GM18519 (cell line): ENCODE measurements around the gene ARHGAP21.
"Not testable (repeated sequence)": the region's sequence is repeated elsewhere in the genome, so short reads cannot be mapped to it uniquely, and the experiment has no call there.

Experiments used
- ATAC-seq: cut with Tn5 transposase; IDR thresholded peaks from one replicate; pipeline ENCODE4 v1.9.1; 2021; ENCODE audit warnings: mild to moderate bottlenecking, moderate library complexity; ENCODE audit not compliant: unreplicated experiment, low FRiP score

The ARHGAP21 gene

DNA sequence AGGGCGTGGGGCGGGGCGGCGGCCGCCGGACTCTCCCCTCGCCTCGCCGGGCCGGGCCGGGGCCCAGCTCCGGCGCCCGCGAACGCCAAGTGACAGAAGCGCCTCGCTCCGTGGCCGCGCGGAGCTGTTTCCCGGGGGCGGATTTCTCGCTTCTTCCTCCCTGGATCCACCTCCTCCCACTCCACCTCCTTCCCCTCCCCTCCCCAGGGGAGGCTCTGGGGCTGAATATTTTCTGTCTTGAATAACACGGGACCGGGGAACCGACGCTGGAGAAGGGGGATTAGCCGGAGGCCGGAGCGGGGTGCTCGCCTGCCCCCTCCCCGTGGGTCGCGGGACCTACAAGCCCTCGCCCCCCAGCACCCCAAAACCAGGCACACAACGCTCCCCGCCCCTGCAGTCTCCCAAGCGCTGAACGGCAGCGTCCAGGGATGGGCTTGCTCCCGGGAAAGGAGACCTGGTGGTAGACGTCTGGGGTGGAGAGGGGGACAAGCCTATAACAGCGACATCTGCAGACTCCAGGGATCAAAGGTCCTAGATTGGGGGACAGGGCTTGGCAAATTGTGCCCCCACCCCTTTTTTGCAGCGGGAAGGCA is at the start of gene ARHGAP21:
Gene ARHGAP21 (minus strand): TSS at position 100 of the 593 bp plus-strand sequence. CDS start 1,988 bp downstream, outside the sequence.
- ATAC-seq: no peak

DNA sequence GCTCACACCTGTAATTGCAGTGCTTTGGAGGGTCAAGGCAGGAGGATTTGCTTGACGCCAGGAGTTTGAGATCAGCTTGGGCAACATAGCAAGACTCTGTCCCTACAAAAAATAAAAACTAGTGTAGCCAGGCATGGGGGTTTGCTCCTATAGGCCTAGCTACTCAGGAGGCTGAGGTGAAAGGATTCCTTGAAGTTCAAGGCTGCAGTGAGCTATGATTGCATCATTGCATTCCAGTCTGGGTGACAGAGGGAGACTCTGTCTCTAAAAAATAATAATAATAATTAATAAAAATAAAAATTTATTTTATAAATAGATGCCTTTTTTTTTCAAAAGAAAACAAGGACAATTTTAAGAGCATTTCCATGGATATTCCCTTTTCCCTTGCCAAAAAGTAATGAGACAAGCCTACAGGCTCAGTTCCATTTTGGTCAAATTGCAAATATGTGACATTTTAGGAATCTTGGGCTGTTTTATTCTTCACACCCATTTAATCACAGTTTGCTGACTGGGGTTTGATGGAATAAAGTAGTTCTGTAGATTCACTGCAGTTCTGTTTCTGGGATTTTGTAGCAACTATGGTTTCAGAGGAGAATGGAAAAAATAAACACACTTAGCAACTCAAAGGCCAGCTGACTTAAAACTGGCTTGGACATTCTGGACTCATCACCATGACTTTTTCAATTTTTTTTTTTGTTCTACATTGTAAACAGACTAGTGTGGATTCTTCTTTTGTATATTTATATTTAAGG is 48.4 kb upstream of the ARHGAP21 start:
- ATAC-seq: no peak

DNA sequence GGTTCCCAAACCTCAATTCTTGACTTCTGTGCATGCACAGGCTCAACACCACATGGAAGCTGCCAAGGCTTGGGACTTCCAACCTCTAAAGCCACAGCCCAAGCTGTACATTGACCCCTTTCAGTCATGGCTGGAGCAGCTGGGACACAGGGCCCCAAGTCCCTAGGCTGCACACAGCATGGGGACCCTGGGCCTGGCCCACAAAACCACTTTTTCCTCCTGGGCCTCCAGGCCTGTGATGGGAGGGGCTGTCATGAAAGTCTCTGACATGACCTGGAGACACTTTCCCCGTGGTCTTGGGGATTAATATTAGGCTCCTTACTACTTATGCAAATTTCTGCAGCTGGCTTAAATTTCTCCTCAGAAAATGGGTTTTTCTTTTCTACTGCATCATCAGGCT is 41.3 kb upstream of the ARHGAP21 start:
- not testable (repeated sequence) for ATAC-seq

DNA sequence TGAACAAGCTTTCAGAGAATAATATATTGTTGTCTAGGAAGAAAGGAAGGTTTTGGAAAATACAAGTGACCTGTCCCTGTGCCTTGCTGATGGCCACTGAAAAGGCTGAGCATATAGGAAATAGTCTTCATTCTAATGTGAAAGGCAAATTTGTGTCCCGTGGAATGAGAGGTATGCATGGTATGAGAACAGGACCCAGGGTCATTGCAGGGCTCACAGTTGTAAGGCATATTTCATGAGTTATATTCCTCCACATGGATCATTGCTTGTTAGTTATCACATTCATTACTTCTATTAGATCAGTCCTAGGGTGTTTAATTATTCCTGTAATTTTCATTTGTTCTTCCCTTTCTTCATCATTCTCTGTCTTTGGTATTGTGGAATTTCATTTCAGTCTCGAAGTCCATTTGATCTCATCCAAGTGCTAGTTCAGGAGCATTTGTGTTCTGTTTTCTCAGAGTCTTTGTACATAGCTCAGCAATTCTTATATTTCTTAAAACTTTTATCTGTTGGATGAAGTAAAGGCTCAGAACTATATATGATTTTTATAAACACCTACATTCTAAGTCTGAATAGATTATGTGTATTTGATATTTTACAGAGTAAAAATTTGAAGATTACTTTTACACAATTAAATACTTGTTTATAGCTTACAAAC is 39.4 kb upstream of the ARHGAP21 start:
- ATAC-seq: no peak

DNA sequence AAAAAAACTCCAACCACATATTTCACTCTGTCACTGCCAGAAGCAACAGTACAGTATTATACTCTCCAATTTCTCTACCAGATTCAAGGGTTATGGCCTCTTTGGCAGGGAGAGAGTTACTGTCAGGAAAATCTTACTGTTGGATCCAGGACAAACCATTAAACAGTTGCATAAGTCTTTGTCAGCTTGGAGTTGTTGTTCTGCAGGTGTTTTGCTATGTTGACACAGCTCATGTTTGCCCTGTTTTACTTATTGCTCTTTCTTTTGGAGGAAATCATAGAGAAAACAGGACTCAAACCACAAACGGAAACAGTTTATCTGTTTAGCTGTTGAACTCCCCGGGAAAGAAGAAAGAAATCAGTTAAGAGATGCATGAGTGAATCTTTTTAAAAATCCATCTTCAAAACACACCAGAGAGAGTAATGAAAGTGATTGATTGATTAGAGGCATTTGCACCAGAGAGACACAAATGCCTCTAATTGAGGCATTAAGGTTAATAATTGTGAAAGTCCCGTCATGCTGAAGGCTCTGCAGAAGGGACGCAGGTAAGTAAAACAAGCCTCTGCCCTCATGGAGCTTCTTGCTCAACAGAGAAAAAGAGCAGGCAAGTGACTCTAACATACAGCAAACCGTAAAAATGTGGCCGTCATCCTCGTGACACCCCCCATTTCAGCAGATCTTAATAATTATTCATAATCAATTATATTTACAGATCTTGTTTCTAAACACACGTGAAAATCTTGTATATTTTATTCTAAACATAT is 38.7 kb upstream of the ARHGAP21 start:
- ATAC-seq: no peak

DNA sequence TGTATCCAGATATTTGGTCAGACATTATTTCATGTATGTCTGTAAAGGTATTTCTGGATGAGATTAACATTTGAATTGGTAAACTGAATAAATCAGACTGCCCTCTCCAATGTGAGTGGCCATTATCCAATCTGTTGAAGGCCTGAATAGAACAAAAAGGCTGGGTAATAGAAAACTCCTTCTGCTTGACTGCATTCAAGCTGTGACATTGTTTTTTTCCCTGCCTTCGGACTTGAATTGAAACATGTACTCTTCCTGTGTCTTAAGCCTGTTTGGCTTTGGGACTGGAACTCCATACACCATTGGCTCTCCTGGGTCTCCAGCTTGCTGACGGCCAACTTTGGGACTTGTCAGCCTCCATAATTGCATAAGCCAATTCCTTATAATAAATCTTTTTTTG is 36.0 kb upstream of the ARHGAP21 start:
- no peak for ATAC-seq

DNA sequence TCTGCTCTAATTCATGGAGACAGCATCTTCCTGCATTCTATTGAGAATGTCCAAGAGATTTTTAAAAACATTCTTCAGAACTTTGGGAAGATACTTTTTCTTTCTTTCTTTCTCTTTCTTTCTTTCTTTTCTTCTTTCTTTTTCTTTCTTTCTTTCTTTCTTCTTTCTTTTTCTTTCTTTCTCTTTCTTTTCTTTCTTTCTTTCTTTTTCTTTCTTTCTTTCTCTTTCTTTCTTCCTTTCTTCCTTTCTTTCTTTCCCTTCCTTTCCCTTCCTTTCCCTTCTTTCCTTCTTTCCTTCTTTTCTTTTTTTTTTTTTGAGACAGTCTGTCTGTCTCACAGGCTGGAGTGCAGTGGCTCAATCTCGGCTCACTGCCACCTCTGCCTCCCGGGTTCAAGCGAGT is 34.6 kb upstream of the ARHGAP21 start:
- ATAC-seq: not testable (repeated sequence)

DNA sequence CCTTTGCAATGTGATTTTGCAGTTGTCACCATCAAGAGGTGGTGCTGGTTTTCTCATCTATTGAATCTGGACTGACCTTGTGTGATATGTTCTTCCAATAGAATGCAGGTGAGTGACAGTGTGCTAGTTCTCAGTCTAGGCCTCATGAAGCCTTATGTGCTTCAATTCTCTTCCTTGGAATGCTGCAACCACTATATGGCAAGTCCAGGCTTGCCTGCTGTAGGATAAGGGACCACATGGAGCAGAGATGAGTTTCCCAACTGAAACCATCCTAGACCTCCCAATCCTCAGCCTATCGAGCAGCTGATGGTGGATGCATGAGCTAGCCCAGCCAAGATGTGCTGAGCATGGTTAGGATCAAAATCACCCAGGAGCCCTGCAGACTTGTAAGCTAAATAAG is 32.6 kb upstream of the ARHGAP21 start:
- no peak for ATAC-seq

DNA sequence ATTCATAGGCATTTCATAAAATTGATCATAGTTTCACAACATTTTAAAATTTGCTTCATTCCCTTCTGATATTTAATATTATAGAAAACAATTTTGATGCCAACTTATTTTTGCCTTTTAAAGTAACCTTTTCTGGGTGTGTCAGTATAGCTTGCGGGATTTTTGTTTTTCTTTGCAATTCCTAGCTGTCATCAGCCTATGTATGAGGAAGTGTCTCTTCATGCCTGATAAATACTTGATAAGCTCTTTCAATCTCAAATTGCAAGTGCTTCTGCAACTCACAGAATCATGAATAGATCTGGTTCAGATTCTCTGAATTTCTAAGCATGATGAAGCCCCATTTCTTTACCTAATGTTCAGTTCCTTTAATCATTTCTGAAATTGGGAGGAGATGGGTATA is 28.0 kb upstream of the ARHGAP21 start:
- ATAC-seq: no peak

DNA sequence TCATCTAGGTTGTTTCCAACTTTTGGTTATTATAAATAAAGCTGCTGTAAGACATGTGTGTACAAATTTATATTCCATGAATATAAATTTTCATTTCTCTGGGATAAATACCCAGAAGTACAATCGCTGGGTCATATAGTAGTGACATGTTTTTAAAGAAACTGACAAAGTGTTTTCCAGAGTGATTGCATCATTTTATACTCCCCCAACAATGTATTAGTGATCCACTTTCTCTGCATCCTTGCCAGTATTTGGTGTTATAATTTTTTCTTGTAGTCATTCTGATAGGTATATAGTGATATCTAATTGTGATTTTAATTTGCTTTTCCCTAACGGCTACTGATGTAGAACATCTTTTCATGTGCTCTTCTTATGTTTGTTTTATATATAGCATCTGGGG is 27.0 kb upstream of the ARHGAP21 start:
- no peak for ATAC-seq

DNA sequence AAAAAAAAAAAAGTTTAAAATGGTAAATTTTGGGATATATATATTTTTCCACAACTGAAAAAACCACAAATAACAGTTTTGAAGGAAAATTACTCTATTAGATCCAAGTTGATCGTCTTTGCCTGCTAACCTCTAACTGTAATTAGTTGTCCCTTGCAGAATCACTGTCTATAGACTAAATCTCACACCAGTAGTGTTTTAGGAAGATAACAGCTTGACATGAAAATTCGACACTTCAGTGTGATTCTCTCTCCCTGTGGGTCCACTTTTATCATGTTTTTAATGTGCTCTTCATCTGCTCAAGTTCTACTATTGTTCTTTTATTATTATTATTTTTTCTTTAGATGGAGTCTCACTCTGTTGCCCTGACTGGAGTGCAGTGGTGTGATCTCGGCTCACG is 24.5 kb upstream of the ARHGAP21 start:
- no peak for ATAC-seq

DNA sequence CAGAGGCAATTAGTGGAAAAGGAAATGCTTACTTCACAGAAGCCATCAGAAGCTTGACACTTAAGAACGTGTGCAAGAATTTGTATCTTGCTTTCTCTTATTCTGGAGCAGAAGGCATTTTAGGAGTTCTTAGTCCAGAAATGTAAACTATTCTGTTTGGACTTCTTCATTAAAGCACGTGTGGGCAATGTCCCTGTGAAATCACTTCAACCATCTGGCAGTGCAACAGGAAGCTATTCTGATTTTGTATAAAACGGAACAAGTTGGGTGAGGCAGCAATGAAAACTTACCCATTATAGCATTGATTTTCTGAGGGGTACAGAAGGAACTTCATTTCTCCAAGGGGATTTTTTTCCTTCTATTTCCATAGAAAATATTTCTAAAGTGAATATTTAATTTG is 21.3 kb upstream of the ARHGAP21 start:
- no peak for ATAC-seq

DNA sequence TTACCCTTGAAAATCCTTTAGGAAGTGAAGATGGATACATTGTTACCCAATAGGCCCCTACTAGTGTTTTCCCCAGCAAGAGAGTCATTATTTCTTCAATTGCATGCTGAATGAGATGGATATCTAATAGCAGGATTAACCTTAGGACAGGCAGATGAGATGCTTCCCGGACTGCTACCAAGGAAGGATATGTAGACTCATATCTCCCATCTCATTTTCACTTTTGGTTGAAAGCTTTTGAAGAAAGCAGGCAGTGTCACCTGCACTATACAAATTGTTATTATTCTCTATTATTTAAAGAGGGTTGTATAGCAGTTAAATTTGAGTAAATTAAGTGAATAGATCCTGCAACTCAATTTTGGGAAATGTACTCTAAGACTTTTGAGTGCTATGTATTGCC is 17.0 kb upstream of the ARHGAP21 start:
- ATAC-seq: no peak

DNA sequence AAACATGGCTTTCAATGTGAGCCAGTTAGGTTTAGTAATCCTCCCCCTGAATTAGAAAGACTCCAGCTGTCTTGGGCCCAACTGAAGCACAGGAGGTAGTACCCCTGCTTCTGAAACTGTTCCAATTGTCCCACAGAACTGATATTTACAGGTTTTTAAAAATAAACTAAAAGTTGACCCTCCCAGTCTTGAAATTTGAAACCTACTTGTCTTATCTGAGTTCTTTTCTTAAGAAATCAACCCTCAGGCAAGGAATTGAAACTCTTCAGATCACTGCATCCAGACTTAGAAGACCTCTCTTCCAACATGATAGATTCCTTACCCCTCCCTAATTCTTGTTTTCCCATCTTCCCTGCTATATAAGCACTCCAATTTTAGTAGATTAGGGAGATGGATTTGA is 13.3 kb upstream of the ARHGAP21 start:
- no peak for ATAC-seq

DNA sequence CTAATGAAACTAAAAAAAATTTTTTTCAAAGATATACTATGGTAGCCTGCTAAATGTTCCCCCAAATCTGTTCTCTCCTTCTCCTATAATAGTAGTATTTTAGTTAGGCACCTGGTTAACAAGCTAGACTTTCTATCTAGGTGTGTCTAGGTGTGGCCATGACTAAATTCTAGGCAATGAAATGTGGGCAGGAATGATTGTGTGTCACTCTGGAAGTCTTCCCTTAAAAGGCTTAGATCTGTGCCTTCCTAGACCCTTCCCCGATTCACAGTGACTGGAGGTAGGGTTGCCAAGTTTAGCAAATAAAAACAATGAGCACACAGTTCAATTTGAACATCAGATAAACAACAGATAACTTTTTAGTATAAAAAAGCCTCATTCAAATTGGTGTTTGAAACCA is 8.3 kb upstream of the ARHGAP21 start:
- no peak for ATAC-seq

DNA sequence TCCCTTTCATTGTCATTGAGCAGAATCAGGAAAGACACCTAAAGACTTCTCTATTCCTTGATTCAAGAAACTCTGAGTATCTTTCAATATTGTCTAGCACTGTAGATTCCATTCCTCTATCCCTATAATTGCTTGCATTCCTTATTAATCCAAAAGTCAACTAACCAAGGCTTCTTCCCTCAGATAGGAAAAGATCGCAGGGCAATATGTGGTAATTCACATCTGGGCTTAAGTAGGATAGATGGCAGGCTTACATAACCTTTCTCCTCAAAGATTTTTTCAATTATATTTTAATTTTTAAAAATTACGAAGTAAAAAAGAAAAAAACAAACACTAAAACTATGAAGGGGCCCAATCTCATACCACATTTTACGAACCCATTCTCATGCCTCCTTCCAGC is 7.1 kb upstream of the ARHGAP21 start:
- no peak for ATAC-seq

DNA sequence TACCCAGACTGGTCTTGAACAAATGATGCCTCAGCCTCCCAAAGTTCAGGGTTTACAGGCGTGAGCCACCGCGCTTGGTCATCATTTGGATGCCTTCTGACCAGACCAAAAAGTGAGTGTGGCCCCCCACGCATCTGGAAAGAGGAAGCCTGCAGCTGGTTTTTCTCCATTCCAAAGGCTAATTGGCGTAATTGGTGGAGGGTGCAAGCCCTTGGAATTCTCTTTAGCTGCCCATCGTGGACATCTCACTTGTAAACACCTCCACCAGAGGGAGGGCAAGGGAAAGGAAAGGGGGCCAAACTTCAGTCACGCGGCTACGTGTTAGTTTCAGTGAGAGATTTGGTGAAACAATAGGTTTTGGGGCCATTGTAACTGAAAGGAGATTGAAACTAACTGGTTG is 4.1 kb upstream of the ARHGAP21 start:
- ATAC-seq: no peak

DNA sequence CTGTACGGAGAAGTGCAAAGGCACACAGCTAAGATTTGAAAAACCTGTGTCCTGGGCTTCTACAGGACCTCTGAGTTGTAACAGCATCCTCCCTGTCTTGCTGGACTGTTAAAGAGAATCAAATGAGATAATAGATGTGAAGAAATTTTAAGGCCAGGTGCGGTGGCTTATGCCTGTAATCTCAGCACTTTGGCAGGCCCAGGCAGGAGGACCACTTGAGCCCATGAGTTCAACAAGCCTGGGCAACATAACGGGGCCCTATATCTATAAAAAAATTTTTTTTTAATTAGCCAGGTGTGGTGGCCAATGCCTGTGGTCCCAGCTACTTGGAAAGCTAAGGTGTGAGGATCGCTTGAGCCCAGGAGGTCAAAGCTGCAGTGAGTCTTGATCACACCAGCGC is 2.9 kb upstream of the ARHGAP21 start:
- no peak for ATAC-seq

DNA sequence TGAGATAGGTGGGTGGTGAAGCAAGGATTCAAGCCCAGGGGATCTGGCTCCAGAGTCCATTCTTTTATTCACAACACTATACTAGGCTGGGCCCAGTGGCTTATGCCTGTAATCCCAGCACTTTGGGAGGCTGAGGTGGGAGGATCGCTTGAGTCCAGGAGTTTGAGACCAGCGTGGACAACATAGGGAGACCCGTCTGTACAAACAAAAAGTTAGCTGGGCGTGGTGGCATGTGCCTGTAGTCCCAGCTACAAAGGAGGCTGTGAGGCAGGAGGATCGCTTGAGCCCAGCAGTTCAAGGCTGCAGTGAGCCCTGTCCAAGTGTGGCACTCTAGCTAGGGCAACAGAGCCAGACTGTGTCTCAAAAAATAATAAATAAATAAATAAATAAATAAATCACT is 2.3 kb upstream of the ARHGAP21 start:
- not testable (repeated sequence) for ATAC-seq

DNA sequence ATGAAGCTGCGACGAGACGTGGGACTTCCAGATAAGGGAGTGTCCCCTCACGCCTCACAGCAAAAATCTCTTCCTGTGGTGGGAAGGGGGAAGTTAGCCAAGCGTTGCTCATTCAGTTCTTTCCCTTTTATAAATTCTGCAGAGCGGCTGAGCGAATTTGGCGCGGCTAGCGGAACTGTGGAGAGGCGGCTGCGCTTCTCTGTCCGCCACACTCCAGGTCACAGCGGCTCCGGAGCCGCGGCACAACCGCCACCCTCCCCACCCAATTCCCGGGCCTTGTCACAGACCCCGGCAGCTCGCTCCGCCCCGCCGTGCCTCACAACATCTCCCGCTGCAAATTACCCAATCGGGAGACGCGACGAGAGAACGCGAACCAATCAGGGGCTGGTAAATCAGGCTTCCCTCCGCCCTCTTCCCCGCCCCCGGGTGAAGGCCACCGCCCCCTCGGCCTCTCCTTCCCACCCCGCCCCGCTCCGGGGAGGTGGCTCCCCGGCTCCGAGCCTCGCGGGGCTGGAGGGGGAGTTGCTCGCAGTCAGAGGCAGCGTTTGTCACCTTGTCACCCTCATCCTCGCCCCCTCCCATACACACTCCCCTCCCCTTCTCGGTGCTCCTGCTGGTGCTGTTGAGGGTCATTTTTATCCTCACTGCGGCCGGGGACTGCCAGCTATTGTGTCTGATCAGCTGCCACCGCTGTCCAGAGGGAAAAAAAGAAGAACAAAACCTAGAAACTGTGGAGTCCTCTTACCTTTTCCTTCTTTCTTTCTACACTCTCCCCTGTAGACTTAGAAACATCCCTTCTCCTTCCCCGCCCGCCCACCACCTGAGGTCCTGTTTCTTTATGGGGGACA is 918 bp upstream of the ARHGAP21 start:
- peak; percentile 69 for ATAC-seq
